GM12801 (cell line): ENCODE results near the gene AFAP1.

ENCODE experiments used
- TF ChIP-seq, protein P1 (sequence below): IDR thresholded peaks from one replicate; pipeline ENCODE4 v1.5.1; 2011; ENCODE audit warnings: control low read depth; ENCODE audit not compliant: insufficient read length; ENCODE audit errors: extremely low read depth

Gene AFAP1

GRCh38 chr4:7955393-7955792 is 15.7 kb upstream of the AFAP1 start:
- TF ChIP-seq, protein P1, sequence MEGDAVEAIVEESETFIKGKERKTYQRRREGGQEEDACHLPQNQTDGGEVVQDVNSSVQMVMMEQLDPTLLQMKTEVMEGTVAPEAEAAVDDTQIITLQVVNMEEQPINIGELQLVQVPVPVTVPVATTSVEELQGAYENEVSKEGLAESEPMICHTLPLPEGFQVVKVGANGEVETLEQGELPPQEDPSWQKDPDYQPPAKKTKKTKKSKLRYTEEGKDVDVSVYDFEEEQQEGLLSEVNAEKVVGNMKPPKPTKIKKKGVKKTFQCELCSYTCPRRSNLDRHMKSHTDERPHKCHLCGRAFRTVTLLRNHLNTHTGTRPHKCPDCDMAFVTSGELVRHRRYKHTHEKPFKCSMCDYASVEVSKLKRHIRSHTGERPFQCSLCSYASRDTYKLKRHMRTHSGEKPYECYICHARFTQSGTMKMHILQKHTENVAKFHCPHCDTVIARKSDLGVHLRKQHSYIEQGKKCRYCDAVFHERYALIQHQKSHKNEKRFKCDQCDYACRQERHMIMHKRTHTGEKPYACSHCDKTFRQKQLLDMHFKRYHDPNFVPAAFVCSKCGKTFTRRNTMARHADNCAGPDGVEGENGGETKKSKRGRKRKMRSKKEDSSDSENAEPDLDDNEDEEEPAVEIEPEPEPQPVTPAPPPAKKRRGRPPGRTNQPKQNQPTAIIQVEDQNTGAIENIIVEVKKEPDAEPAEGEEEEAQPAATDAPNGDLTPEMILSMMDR, result no peak

DNA sequence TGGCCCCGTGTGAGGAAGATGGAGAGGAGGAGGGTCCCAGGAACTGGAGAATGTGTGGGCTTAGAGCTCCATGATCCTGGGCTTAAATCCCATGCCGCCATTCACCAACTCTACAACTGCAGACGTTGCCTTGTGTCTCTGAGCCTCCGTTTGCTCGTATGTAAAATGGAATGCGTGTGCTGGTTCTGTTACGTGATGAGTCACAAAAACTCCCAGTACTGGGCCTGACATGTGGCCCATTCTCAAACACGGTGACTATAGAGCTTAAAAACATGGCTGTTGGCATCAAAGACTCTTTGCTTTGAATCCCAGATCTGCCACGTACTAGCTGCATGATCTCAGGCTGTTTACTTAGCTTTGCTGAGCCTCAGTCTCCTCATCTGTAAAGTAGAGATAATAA is 13.0 kb upstream of the AFAP1 start:
- TF ChIP-seq, protein P1, result no peak

DNA sequence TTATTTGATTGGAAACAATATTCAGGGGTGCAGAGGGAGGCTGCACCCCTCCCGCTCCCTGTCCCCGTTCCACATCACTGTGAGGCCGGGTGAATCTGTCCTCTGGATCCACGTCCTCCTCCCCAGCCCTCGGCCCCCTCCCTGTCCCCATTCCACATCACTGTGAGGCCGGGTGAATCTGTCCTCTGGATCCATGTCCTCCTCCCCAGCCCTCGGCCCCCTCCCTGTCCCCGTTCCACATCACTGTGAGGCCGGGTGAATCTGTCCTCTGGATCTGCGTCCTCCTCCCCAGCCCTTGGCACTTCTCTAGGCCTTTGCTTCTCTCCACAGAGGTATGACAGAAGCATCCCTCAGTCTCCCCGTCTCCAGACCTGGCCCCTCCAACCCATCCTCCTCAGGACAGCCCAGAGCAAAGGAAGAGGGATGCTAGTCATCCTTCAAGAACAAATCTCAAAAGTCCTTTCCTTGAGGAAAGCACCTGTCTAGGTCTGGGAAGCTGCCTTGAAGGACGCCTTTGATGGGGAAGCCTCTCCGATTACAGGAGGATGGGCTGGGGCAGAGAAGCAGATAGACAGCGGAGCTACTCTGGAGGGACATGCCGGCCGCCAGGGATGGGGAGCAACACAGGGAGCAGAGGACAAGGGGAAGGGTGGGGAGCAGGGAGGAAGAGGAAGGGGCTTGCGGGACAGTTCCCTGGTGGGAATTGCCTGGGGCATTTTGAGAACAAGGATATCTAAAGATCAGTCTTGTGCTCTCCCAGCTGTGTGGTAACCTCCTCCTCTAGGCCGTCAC is 10.8 kb upstream of the AFAP1 start:
- TF ChIP-seq, protein P1, result no peak

- TF ChIP-seq, protein P1, result no peak
Measured at GRCh38 chr4:7949759-7950158, 10.1 kb upstream of the AFAP1 start.

- TF ChIP-seq, protein P1, result no peak
Measured at GRCh38 chr4:7947927-7948326, 8.3 kb upstream of the AFAP1 start.

DNA sequence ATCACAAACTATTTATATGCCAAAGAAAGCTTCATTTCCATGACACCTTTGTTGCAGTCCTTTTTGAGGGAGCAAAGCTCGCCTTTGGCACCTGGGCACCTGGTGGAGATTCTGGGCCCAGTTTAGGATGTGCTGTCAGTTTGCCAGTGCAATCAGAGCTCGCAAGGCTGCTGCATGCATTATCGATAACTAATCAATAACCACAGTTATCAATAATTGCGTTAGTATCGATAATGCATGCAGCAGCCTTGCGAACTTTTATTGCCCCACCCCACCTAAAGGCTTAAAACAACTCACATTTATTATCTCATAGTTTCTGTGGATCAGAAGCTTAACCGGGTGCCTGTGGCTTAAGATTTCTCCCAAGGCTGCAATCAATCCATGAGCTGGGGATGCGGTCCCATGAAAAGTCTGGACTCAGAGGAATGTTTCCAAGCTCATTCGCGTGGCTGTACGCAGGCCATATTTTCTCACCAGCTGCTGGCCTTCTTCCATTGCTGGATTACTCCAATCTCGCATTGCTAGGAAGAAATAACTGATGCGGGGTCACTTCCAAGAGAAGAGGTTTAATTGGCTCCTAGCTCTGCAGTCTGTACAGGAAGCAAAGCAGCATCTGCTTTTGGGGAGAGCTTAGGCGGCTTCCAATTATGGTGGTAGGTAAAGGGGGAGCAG is 6.2 kb upstream of the AFAP1 start:
- TF ChIP-seq, protein P1, result no peak

GRCh38 chr4:7944599-7945220 is 5.0 kb upstream of the AFAP1 start:
- TF ChIP-seq, protein P1, result no peak
